GM19240 (cell line): Measurements from ENCODE around the gene JMJD8.

Source experiments
- DNase-seq: peaks from one replicate; pipeline ENCODE4 v3.0.0; 2011; ENCODE audit warnings: low spot score; ENCODE audit not compliant: insufficient read length

The JMJD8 gene, protein sequence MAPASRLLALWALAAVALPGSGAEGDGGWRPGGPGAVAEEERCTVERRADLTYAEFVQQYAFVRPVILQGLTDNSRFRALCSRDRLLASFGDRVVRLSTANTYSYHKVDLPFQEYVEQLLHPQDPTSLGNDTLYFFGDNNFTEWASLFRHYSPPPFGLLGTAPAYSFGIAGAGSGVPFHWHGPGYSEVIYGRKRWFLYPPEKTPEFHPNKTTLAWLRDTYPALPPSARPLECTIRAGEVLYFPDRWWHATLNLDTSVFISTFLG

GRCh38 chr16:684071-684794 lies at the start of gene JMJD8:
Gene JMJD8, minus strand, starts transcription at chr16:684334. Its CDS starts 15 bp downstream, at chr16:684319.
- peak; percentile 99 for DNase-seq

- DNase-seq: no peak
These were observed 49.5 kb upstream of the JMJD8 start for GRCh38 chr16:733382-734207.

DNA sequence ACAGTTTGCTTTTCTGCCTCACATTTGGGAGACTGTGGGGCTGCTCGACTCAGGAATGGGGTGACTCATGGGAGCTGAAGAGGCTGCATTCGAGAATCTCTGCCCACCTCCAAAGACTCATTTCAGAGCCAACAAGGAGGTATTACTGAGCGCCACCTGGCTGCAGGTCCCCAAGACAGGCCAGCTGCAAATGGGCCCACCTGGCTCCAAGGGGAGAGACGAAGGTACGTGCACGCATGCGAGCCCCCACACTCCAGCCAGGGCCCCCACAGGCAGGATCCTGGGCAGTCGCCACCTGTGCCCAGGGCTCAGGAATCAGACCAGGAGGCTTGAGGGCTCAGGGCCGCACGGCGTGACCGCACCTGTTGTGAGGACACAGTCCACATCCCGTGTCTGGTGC lies 48.8 kb upstream of the JMJD8 start:
- no peak for DNase-seq

- no peak for DNase-seq
These were observed 48.2 kb upstream of the JMJD8 start for GRCh38 chr16:732332-732731.

DNA sequence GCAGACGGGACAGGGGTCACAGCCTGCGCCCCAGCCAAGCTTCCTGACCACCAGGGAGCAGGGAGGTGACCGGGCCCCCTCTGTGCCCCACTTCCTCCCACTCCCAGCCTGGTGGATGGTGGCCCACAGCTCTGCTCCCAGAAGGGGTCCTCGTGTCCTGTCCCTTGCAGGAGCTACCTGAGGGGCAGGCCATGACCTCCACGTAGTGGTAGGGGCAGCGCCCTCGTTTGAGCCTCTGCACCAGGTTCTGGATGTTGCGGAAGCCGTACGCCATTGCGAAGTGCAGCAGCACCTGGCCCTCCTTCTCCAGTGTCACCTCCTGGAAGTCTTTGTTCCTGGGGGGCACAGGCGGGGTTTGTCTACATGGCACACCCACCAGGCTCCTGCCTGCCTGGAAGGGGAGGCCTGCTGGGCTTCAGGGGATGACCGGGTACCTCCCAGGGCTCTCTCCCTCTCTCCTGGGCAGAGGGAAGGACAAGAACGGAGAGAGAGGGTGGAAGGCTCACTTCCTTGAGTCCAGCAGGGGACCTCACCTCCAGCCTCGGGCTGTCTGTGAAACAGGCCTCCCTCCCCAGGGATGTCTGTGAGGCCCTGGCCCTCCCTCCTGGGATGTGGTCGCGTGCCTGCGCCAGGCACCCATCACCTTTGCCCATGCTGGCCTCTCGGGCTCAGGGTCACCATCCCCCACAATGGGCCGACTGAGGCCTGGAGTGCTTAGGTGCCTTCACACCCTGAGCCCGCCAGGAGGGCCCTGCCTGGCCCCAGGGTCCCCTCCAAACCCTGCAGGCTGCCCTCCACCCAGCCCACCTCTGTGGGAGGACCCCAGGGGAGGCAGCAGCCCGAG lies 46.8 kb upstream of the JMJD8 start:
- DNase-seq: no peak

- DNase-seq: no peak
These were observed 45.9 kb upstream of the JMJD8 start for GRCh38 chr16:729768-730665.

DNA sequence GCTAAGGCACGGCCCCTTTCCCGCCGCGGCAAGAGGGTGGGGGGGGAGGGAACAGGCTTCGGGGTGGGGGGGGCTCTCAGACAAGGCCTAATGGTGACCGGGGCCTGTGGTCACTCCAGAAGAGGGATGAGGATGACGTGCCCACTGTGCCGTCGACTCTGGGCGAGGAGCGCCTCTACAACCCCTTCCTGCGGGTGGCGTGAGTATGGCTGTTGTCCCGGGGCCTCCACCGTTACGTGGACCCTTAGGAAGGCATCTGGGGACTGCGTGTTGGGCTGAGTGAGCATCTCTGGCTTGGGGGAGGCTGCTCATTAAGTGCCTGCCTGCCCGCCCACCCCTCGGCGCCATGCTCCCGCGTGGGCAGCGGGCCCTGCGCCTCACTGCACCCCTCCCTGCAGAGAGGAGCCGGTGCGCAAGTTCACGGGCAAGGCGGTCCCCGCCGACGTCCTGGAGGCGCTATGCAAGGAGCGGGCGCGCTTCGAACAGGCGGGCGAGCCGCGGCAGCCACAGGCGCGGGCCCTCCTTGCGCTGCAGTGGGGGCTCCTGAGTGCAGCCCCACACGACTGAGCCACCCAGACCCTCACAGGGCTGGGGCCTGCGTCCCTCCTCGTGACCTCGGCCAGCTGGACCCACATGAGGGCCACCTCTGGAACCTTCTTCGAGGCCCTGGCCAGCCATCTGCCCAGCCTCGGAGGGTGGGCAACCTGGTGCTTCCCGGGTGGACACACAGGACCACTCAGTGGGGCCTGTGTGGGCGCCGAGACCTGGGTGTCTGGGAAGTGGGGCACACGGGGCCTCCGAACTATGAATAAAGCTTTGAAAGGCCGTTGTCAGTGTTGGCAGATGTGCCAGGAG lies 45.0 kb upstream of the JMJD8 start:
- no peak for DNase-seq

DNA sequence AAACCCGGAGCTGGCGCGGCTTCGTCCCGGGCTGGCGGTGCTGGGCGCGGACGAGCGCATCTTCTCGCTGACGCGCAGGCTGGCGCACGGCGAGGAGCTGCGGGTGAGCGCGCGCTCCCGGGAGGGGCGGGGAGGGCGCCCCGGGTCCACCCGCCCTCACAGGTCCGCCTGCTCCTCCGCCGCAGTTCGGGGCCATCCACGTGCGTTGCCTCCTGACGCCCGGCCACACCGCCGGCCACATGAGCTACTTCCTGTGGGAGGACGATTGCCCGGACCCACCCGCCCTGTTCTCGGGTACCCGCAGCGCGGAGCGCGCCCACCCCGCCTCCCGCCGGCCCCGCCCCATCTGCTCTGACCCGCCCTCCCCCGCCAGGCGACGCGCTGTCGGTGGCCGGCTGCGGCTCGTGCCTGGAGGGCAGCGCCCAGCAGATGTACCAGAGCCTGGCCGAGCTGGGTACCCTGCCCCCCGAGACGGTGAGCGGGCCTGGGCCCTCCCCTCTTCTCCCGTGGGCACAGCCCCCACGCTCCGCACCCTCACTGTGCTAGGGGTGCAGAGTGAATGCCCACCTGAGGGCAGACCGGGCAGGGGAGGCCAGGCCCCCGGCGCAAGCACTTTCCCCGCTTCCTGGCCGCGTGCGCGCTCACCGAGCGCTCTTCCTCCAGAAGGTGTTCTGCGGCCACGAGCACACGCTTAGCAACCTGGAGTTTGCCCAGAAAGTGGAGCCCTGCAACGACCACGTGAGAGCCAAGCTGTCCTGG lies 44.2 kb upstream of the JMJD8 start:
- DNase-seq: no peak

DNA sequence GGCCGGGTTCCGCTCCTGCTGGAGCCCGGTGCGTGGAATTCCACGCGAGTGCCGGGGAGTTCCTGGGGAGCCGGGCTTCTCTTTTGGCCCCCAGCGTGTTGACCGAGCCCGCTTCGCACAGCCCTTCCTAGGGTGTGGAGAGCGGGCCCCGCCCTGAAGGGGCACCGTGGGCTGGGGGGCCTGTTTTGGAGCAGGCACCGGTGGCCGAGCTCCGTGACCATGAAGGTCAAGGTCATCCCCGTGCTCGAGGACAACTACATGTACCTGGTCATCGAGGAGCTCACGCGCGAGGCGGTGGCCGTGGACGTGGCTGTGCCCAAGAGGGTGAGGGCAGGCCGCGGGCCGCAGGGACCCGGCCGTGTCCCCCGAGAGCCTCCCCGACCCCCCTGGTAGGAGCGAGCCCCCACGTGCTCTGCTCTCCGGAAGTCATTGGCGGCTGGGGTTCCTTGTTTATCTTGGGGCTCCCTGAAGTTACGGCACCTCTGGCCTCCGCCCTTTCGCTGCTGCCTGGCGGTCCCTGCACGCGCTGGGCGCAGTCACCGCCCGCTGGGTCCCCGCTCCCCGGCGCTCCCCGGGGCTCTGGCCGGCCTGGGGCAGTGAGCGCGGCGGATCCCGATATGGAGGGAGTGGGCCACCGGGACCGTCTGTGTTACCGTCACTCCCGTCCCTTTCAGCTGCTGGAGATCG lies 43.3 kb upstream of the JMJD8 start:
- no peak for DNase-seq

DNA sequence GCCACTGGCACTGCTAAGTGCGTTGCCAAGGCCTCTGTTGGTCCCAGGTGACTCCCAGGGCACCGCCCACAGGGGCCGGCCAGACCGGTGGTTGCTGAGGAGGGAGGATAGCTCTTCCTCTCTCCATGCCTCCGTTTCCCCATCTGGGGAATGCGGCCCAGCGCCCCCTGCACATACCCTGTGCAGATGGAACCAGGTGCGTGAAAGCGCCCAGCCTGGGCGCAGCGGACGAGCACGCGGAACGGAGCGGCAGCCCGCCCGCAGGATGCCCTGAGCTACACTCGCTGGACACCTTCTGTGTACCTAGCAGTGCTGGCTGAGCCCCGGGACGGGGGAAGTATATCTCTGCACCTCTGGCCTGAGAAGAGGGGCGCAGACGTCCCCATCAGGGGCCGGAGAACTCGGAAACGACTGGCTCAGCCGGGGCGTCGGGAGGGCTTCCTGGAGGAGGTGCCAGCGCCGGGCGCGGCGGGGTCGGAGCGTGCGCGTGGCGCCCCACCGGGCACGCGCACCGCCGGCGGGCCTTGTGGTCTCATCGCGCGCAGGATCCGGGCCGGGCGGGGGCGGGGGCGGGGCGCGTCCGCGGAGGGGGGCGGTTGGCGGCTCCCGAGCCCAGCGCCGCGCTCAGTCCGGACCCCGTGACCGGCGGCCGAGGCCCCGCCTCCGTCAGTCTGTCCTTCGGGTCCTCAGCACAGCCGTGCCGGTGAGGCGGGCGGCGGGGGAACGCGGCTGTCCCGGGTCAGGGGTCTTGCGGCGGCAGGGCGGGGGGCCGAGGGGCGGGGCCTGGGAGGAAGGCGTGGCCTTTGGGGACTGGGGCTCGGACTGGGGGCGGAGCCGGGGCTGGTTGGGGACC lies 42.5 kb upstream of the JMJD8 start, which contains the start of the genes CCDC78 and HAGHL:
Gene CCDC78, minus strand, starts transcription at position 6 of the 853 bp plus-strand sequence. CDS start 76 bp downstream, outside the sequence.
Gene HAGHL, plus strand, starts transcription at position 669 of the 853 bp plus-strand sequence. CDS start 404 bp downstream, outside the sequence.
- DNase-seq: no peak

GRCh38 chr16:726188-726437 lies 42.0 kb upstream of the JMJD8 start:
- no peak for DNase-seq

GRCh38 chr16:725463-726187 lies 41.5 kb upstream of the JMJD8 start:
- no peak for DNase-seq

GRCh38 chr16:725041-725376 lies 40.9 kb upstream of the JMJD8 start:
- no peak for DNase-seq

GRCh38 chr16:724188-725040 lies 40.3 kb upstream of the JMJD8 start:
- DNase-seq: no peak

DNA sequence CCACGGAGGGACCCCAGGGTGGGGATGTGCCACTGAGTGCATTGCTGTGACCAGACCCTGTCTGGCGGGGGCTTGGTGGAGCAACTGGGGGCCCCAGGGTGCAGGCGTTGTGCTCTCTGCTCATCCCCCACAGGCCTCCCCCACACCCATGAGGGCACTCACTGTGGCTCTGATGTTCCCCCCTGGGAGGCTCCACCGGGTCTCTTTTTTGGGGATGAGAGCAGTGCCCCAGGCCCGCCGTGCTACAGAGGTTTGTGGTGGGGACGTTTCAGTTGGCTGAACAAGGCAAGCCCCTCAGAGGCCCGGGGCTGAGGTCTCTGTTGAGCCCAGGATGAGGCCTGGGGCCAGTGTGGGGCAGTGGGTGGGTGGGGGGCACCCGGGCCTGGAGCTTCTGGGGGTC lies 39.6 kb upstream of the JMJD8 start:
- DNase-seq: no peak
